GM12874 (cell line): ENCODE measurements around the gene KRTAP1-5.

Experiments
- TF ChIP-seq, protein P1 (sequence below): IDR thresholded peaks from 2 replicates; pipeline ENCODE4 v1.5.1; 2011; ENCODE audit warnings: low read depth, mild to moderate bottlenecking, control low read depth, low read length, moderate library complexity; ENCODE audit not compliant: insufficient read depth

Gene KRTAP1-5

DNA sequence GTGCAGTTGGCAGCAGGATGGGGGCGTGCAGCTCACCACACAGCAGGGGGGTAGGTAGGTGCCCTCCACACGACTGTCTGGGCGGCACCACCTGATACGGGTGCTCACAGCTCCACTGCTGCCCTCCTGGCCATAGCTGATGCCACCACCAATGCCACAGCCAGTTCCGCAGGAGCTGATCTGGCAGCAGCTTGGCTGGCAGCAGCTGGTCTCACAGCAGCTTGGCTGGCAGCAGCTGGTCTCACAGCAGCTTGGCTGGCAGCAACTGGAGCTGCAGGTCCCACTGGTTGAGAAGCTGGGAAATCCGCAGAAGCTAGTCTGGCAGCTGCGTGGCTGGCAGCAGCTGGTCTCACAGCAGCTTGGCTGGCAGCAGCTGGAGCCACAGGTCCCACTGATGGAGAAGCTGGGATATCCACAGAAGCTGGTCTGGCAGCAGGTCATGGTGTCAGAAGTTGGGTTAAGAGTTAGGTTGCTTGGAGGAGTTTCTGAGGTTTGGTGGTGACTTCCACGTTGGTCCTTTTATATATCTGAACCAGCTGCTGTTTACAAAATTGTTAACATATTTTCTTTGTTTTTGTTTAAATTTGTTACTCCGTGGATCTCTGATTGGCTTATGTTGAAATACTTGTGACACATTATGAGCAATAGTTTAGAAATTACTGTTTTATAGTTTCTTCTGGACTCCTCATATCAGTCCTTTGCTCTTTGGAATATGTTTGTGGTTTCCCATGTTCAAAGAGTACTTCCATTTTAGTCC, at the start of gene KRTAP1-5:
Gene KRTAP1-5, minus strand, starts transcription at position 494 of the 757 bp plus-strand sequence. Its CDS starts 53 bp downstream, at position 441.
- TF ChIP-seq, protein P1, sequence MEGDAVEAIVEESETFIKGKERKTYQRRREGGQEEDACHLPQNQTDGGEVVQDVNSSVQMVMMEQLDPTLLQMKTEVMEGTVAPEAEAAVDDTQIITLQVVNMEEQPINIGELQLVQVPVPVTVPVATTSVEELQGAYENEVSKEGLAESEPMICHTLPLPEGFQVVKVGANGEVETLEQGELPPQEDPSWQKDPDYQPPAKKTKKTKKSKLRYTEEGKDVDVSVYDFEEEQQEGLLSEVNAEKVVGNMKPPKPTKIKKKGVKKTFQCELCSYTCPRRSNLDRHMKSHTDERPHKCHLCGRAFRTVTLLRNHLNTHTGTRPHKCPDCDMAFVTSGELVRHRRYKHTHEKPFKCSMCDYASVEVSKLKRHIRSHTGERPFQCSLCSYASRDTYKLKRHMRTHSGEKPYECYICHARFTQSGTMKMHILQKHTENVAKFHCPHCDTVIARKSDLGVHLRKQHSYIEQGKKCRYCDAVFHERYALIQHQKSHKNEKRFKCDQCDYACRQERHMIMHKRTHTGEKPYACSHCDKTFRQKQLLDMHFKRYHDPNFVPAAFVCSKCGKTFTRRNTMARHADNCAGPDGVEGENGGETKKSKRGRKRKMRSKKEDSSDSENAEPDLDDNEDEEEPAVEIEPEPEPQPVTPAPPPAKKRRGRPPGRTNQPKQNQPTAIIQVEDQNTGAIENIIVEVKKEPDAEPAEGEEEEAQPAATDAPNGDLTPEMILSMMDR, result no peak

DNA sequence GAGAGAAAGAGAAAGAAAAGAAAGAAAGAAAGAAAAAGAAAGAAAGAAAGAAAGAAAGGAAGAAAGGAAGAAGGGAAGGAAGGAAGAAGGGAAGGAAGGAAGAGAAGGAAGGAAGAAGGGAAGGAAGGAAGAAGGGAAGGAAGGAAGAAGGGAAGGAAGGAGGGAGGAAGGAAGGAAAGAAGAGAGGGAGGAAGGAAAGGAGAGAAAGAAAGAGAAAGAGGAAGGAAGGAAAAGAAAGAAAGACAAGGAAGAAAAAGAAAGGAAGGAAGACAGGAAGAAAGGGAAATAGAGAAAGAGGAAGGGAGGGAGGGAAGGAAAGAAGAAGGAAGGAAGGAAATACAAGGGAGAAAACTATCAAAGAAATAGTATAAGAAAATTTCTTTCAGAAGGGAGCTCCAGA, 49.8 kb upstream of the KRTAP1-5 start:
- TF ChIP-seq, protein P1, result no peak

GRCh38 chr17:41073676-41074075, 46.7 kb upstream of the KRTAP1-5 start:
- TF ChIP-seq, protein P1, result no peak

DNA sequence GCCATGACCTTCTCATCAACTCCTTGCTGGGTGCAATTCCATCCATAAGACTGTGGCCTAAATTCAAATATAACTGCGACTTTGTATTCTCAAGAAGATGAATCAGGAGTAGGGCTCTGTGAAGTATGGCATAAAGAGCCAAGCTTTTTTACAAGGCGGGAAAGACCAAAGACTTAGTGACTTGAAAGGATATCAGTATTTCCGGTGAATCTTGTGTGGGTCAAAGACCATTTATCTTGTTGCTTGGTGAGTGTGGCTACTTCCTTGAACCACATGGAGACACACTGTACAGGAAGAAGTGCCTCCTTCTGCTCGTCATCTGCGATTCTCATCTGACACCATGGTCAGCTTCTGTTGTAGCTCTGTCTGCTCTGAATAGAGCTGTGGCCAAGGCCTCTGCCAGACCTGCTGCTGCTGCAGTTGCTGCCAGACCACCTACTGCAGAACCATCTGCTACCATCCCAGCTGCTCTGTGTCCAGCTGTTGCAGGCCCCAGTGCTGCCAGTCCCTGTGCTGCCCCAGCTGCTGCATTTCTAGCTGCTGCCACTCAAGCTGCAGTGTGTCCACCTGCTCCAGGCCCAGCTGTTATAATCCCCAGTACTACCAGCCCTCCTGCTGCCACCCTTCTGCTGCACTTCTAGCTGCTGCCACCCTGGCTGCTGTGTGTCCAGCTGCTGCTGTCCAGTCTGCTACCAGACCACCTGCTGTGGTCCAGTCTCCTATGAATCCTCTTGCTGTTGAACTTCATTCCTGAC, 44.8 kb upstream of the KRTAP1-5 start:
- TF ChIP-seq, protein P1, result no peak

DNA sequence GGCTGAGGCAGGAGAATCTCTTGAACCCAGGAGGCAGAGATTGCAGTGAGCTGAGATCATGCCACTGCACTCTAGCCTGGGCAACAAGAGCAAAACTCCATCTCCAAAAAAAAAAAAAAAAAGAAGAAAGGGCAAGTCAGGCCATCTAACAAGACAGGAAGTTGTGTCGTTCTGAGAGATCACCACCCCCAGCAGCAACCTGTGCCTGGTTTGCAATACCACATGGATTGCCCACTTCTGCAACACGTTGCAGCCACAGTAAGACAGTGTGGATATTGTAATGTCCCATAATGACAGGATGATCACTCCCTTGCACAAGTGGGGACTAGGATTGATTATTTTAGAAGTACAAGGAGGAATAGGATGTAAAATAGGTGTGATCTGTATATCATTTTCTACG, 42.0 kb upstream of the KRTAP1-5 start:
- TF ChIP-seq, protein P1, result no peak

DNA sequence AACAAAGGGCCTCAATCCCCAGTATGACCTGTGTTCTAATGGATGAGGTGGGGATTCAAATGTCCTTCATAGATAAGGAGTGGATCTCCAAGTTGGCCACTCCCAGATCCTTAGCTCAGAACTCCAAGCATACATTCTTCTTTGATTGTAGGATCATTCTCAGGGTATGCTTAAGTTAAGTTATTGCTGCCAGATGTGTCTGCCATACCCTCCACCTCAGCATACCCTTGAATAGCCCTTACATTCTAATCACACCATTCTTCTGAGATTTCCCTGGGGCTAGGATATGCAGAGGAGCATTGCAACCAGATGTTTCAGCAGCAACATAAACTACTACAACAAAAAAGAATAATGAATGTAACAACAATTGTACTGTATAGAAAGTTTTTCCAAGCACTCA, 40.3 kb upstream of the KRTAP1-5 start:
- TF ChIP-seq, protein P1, result no peak

DNA sequence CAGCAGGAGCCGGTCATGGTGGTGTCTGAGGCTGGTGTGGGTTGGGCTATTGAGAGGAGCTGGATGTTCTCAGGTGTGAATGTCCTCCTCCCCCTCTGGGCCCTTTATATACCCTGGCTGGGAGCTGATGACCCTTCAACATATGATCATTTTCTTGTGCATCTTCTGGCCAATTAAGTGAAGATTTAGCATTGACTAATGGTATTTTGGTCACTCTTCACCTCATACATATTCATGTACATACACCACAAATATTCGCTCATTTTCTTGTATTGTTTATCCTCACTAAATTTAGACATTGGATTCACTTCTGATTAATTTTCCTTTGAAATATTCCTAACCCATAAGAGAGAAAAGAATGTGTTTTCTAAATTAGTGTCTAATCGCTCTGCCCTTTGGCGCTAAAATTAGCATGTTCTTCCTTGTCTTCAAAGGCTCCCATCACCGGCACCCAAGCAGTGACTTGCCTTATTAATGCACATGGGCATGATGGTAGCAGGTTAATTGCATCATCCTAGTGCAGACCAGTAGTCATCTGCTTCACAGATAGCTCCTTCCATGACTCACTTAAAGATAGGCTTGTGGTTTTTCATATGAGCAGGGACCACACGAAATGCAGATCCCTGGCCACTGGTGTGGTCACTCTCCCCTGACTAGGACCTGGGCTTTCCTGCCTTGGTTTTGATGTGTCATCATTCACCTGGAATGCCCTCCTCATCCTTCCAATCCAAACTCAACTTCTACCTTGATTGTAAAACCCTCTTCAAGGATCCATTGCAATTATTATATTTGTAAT, 39.0 kb upstream of the KRTAP1-5 start, which contains the start of gene KRTAP2-4:
Gene KRTAP2-4, minus strand, starts transcription at position 51 of the 796 bp plus-strand sequence. Its CDS starts 34 bp downstream, at position 17.
- TF ChIP-seq, protein P1, result no peak
